Gastroesophageal sphincter (tissue), 4 donors: ENCODE measurements around the gene GARIN5A. TPM values are rescaled to one million over a fixed set of nuclear protein-coding genes. Genes with fewer than 3 reads are reported as not detected.

Source experiments
- ATAC-seq: fragments of 150-250 bp; one replicate; pipeline ENCODE4 v1.9.1; 2016; ENCODE audit warnings: mild to moderate bottlenecking, moderate library complexity
- H3K27ac ChIP-seq, 4 donors: fragments of 200-600 bp; sonication (generic) in 3 of 4; 1 replicate in 3 of 4; 2 replicates in 1 of 4; pipeline ENCODE4 v1.5.1; 2016 to 2019
- H3K27me3 ChIP-seq: fragments of 200-600 bp; sonication (generic); one replicate; pipeline ENCODE4 v1.5.1; 2019
- H3K36me3 ChIP-seq, 2 donors: fragments of 200-600 bp; sonication (generic); one replicate each; pipeline ENCODE4 v1.5.1; 2019; ENCODE audit warnings: control low read depth in 1 of 2
- H3K4me1 ChIP-seq, 3 donors: fragments of 200-600 bp; sonication (generic); 1 replicate in 2 of 3; 2 replicates in 1 of 3; pipeline ENCODE4 v1.5.1; 2016 to 2019; ENCODE audit warnings: control low read depth in 2 of 3
- H3K4me3 ChIP-seq, 2 donors: fragments of 200-600 bp; sonication (generic); one replicate each; pipeline ENCODE4 v1.5.1; 2019; ENCODE audit warnings: mild to moderate bottlenecking in 1 of 2, moderate library complexity in 1 of 2
- H3K9me3 ChIP-seq, 3 donors: fragments of 200-600 bp; sonication (generic); one replicate each; pipeline ENCODE4 v1.5.1; 2017 to 2019; ENCODE audit warnings: control low read depth in 2 of 3
- CTCF ChIP-seq, 4 experiments: fragments of 200-600 bp in 2 of 4; fragments of 450-650 bp in 2 of 4; sonication (generic) in 1 of 4; IDR thresholded peaks; one replicate each; pipeline ENCODE4 v1.5.1; 2017 to 2019; ENCODE audit warnings: antibody characterized with exemption in 4 of 4, mild to moderate bottlenecking in 2 of 4, moderate library complexity in 2 of 4
- EP300 ChIP-seq: sonication (generic); formaldehyde crosslinking; IDR thresholded peaks from one replicate; pipeline ENCODE4 v1.6.1; 2017; ENCODE audit warnings: antibody characterized with exemption, mild to moderate bottlenecking
- POLR2A ChIP-seq, 2 donors: fragments of 450-650 bp; IDR thresholded peaks; one replicate each; pipeline ENCODE4 v1.6.1; 2017; ENCODE audit warnings: antibody characterized with exemption in 2 of 2, mild to moderate bottlenecking in 2 of 2, moderate library complexity in 1 of 2
- POLR2AphosphoS5 ChIP-seq: sonication (generic); formaldehyde crosslinking; IDR thresholded peaks from one replicate; pipeline ENCODE4 v1.6.1; 2017; ENCODE audit warnings: antibody characterized with exemption
- WGBS, 2 donors: methylation state at CpG; one replicate each; pipeline ENCODE4 v1.1.5; 2018; ENCODE audit warnings: low coverage in 1 of 2; 5-methylcytosine and 5-hydroxymethylcytosine counted together
- total RNA-seq, 4 donors: library from RNA; depleted of rRNA; stranded (reverse); fragments of >200 nt; gene quantifications; one replicate each; pipeline ENCODE4 v1.1.0, GENCODE V29; 2016

GARIN5A gene
- total RNA-seq, 4 donors from 2014 or later, result 0.78 to 1.7 TPM; not detected in 2

GRCh38 chr19:50419022-50419579 is 57.5 kb downstream of the GARIN5A start:
- H3K4me1 ChIP-seq, result peaks cover 0 to 17% (median 4%) of the 10 kb centered on the region in 3 donors
- no peak overlapping the region for H3K4me3 ChIP-seq
- WGBS, 2 donors, result 5 to 8% methylated on average over 12 to 14 of the region's 14 CpGs
- TF ChIP-seq CTCF (IDR thresholded peaks at IDR 0.05) (no peak), POLR2A (IDR thresholded peaks at IDR 0.05) (no peak), EP300 (no peak), POLR2AphosphoS5 (no peak)
- H3K27me3 ChIP-seq, result peaks cover 81% of the 10 kb centered on the region
- no peaks in the 10 kb centered on the region for H3K36me3 ChIP-seq
- no peak for ATAC-seq
- no peak overlapping the region for H3K27ac ChIP-seq
- H3K9me3 ChIP-seq, result no peaks in the 10 kb centered on the region

- H3K27me3 ChIP-seq, result peaks cover 74% of the 10 kb centered on the region
- peaks cover 0 to 17% (median 4%) of the 10 kb centered on the region in 3 donors for H3K4me1 ChIP-seq
- WGBS, 2 donors, result 0 to 34% methylated on average over 2 to 14 of the region's 34 CpGs
- no peaks in the 10 kb centered on the region for H3K9me3 ChIP-seq
- TF ChIP-seq POLR2A (IDR thresholded peaks at IDR 0.05) (no peak), EP300 (no peak), POLR2AphosphoS5 (no peak), CTCF (IDR thresholded peaks at IDR 0.05) (no peak)
- H3K27ac ChIP-seq, result no peak within 1 kb of the TSS
- H3K36me3 ChIP-seq, result no peaks in the 10 kb centered on the region
- no peak for ATAC-seq
- no peak within 1 kb of the TSS for H3K4me3 ChIP-seq
Observed at GRCh38 chr19:50418176-50419021, 58.2 kb downstream of the GARIN5A start, which contains the start of gene SPIB. Gene SPIB (plus strand): TSS chr19:50418938. CDS start chr19:50418963, 25 bp downstream.

GRCh38 chr19:50417111-50418081 is 59.3 kb downstream of the GARIN5A start:
- WGBS, 2 donors, result no CpG with 5 or more reads among the region's 42 CpGs
- peaks cover 64% of the 10 kb centered on the region for H3K27me3 ChIP-seq
- H3K4me1 ChIP-seq, result peaks cover 0 to 17% (median 4%) of the 10 kb centered on the region in 3 donors
- TF ChIP-seq EP300 (no peak), POLR2AphosphoS5 (no peak), POLR2A (IDR thresholded peaks at IDR 0.05) (no peak), CTCF (IDR thresholded peaks at IDR 0.05) (no peak)
- no peak overlapping the region for H3K27ac ChIP-seq
- ATAC-seq, result no peak
- H3K9me3 ChIP-seq, result no peaks in the 10 kb centered on the region
- no peaks in the 10 kb centered on the region for H3K36me3 ChIP-seq
- no peak overlapping the region for H3K4me3 ChIP-seq

Other genes starting within 250 kb of the GARIN5A start
- under 1 TPM in 3 of 4 donors, not detected in 1; 0.16 to 0.67 (median 0.58) TPM for gene KCNC3, start 147.5 kb downstream of the GARIN5A start, total RNA-seq
- gene NAPSA, start 111.2 kb downstream of the GARIN5A start, total RNA-seq, result 1 to 10 TPM in 1 of 4 donors, not detected in 3; 1.0 TPM
- gene NR1H2, start 100.4 kb downstream of the GARIN5A start, total RNA-seq, result 100 to 1,000 TPM; 138 to 191 (median 145) TPM
- 10 to 100 TPM in 2 of 4 donors, 1 to 10 TPM in 2; 7.2 to 13.7 (median 10.3) TPM for gene POLD1, start 92.5 kb downstream of the GARIN5A start, total RNA-seq
- gene SPIB, start 57.9 kb downstream of the GARIN5A start, total RNA-seq, result not detected
- not detected for gene MYBPC2, start 44.0 kb downstream of the GARIN5A start, total RNA-seq
- gene EMC10, start 341 bp downstream of the GARIN5A start, total RNA-seq, result 10 to 100 TPM; 55.5 to 75.9 (median 71.5) TPM
- gene JOSD2, start 34.3 kb upstream of the GARIN5A start, total RNA-seq, result 10 to 100 TPM; 16.1 to 39.8 (median 26.1) TPM
- not detected for gene ASPDH, start 37.1 kb upstream of the GARIN5A start, total RNA-seq
- gene LRRC4B, start 91.6 kb upstream of the GARIN5A start, total RNA-seq, result 1 to 10 TPM; 5.0 to 9.3 (median 7.6) TPM
- gene SYT3, start 163.0 kb upstream of the GARIN5A start, total RNA-seq, result under 1 TPM in 1 of 4 donors, not detected in 3; 0.42 TPM
- gene C19orf81, start 172.6 kb upstream of the GARIN5A start, total RNA-seq, result not detected
- under 1 TPM in 3 of 4 donors, not detected in 1; 0.15 to 0.40 (median 0.31) TPM for gene SHANK1, start 243.0 kb upstream of the GARIN5A start, total RNA-seq
- gene CLEC11A, start 246.5 kb upstream of the GARIN5A start, total RNA-seq, result 10 to 100 TPM in 2 of 4 donors, 1 to 10 TPM in 2; 4.6 to 17.1 (median 8.4) TPM